Esophagus squamous epithelium (tissue), 5 donors: ENCODE data around the gene RPP21. TPM values are rescaled to one million over a fixed set of nuclear protein-coding genes. Genes with fewer than 3 reads are reported as not detected.

Experiments
- DNase-seq: peaks from one replicate; lab custom pipeline; 2025; lab: John Stamatoyannopoulos, UW
- H3K27ac ChIP-seq, 4 donors: fragments of 200-600 bp; sonication (generic); one replicate each; pipeline ENCODE4 v1.5.1; 2016 to 2019; ENCODE audit warnings: mild to moderate bottlenecking in 1 of 4
- H3K27me3 ChIP-seq, 4 donors: fragments of 200-600 bp; sonication (generic); 1 replicate in 3 of 4; 2 replicates in 1 of 4; pipeline versions ENCODE4 v1.5.1 to v1.6.0; 2017 to 2021; ENCODE audit warnings: antibody characterized with exemption in 1 of 4
- H3K36me3 ChIP-seq, 3 donors: fragments of 200-600 bp; sonication (generic); one replicate each; pipeline ENCODE4 v1.5.1; 2016 to 2019
- H3K4me1 ChIP-seq, 3 donors: fragments of 200-600 bp; sonication (generic); one replicate each; pipeline ENCODE4 v1.5.1; 2017 to 2019
- H3K4me3 ChIP-seq, 4 donors: fragments of 200-600 bp; sonication (generic); 1 replicate in 3 of 4; 2 replicates in 1 of 4; pipeline ENCODE4 v1.5.1; 2016 to 2019; ENCODE audit warnings: mild to moderate bottlenecking in 2 of 4, moderate library complexity in 1 of 4
- H3K9me3 ChIP-seq, 3 donors: fragments of 200-600 bp; sonication (generic); one replicate each; pipeline ENCODE4 v1.5.1; 2016 to 2019
- POLR2A ChIP-seq, 4 donors: fragments of 450-650 bp; IDR thresholded peaks; one replicate each; pipeline ENCODE4 v1.6.1; 2017; ENCODE audit warnings: antibody characterized with exemption in 4 of 4, mild to moderate bottlenecking in 4 of 4, moderate library complexity in 3 of 4
- WGBS, 2 donors: methylation state at CpG; one replicate each; pipeline ENCODE4 v1.1.5; 2018; 5-methylcytosine and 5-hydroxymethylcytosine counted together
- intact Hi-C: fragments of 100-400 bp; cut with DNase I; formaldehyde crosslinking; loops from one replicate; pipeline ENCODE4 v1.15.0; 2022
- total RNA-seq, 4 donors: library from RNA; depleted of rRNA; stranded (reverse); fragments of >200 nt; gene quantifications; one replicate each; pipeline ENCODE4 v1.1.0, GENCODE V29; 2016
- TF ChIP-seq, protein P1 (sequence below), 6 experiments: fragments of 450-650 bp in 4 of 6; fragments of 200-600 bp in 2 of 6; sonication (generic) in 2 of 6; IDR thresholded peaks; one replicate each; pipeline ENCODE4 v1.5.1; 2016 to 2019; ENCODE audit warnings: antibody characterized with exemption in 6 of 6, mild to moderate bottlenecking in 4 of 6, moderate library complexity in 4 of 6
- donor health status: DM: yes; HTN: yes; CAD: no.

Gene RPP21
- total RNA-seq, 4 donors from 2014 or later = 60.2 to 101 (median 81.7) TPM

DNA sequence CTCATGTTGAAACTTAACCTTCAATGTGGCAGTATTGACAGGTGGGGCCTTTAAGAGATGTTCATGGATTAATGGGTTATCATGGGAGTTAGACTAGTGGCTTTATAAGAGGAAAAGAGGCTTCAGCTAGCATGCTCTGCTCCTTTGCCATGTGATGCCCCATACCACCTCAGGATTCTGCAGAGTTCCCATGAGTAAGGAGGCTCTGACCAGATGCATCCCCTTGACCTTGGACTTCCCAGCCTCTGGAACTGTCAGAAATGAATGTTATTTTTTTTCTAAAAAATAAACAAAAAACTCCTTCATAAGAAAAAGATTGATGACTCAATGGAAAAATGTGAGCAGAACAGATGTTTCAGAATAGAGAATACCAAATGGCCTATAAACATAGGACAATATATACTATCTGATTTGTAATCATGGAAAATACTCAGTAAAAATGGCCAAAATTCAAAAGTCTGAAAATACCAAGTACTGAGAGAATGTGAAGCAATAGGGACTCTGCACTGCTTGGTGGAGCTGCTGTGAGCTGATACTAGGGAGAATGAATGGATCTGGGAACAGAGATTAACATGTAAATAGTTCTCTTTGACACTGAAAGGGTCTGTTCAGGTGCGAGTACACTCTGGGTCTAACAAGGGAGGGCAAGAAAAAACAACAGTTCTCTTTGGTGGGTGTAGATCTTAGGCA, 25.7 kb upstream of the RPP21 start:
- TF ChIP-seq, protein P1, sequence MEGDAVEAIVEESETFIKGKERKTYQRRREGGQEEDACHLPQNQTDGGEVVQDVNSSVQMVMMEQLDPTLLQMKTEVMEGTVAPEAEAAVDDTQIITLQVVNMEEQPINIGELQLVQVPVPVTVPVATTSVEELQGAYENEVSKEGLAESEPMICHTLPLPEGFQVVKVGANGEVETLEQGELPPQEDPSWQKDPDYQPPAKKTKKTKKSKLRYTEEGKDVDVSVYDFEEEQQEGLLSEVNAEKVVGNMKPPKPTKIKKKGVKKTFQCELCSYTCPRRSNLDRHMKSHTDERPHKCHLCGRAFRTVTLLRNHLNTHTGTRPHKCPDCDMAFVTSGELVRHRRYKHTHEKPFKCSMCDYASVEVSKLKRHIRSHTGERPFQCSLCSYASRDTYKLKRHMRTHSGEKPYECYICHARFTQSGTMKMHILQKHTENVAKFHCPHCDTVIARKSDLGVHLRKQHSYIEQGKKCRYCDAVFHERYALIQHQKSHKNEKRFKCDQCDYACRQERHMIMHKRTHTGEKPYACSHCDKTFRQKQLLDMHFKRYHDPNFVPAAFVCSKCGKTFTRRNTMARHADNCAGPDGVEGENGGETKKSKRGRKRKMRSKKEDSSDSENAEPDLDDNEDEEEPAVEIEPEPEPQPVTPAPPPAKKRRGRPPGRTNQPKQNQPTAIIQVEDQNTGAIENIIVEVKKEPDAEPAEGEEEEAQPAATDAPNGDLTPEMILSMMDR (IDR thresholded peaks at IDR 0.05) = no peak
- TF ChIP-seq POLR2A (IDR thresholded peaks at IDR 0.05) = no peak
- Histone ChIP-seq H3K9me3 (no peaks in the 10 kb centered on the region), H3K4me1 (peaks cover 0 to 35% (median 7%) of the 10 kb centered on the region in 3 donors), H3K36me3 (peaks cover 0 to 21% (median 0%) of the 10 kb centered on the region in 3 donors), H3K27ac (no peak overlapping the region), H3K4me3 (no peak overlapping the region), H3K27me3 (no peaks in the 10 kb centered on the region)
- no peak for DNase-seq
- 89 to 100% methylated on average over 1 of the region's 1 CpG for WGBS, 2 donors
- intact Hi-C loops = no loop called here

- no peaks in the 10 kb centered on the region for H3K27me3 ChIP-seq
- peaks cover 10 to 50% (median 19%) of the 10 kb centered on the region in 3 donors for H3K4me1 ChIP-seq
These were observed 23.1 kb upstream of the RPP21 start for GRCh38 chr6:30321692-30322388.

GRCh38 chr6:30322527-30323501, 22.1 kb upstream of the RPP21 start:
- Histone ChIP-seq H3K27ac (no peak overlapping the region), H3K27me3 (no peaks in the 10 kb centered on the region), H3K36me3 (no peaks in the 10 kb centered on the region), H3K4me1 (peaks cover 16 to 56% (median 22%) of the 10 kb centered on the region in 3 donors), H3K9me3 (no peaks in the 10 kb centered on the region), H3K4me3 (no peak overlapping the region)
- no peak for DNase-seq
- intact Hi-C loops = no loop called here
- 69 to 74% methylated on average over 19 to 20 of the region's 20 CpGs for WGBS, 2 donors
- TF ChIP-seq POLR2A (IDR thresholded peaks at IDR 0.05) = no peak
- TF ChIP-seq, protein P1 (IDR thresholded peaks at IDR 0.05) = no peak

More at GRCh38 chr6:30321692-30322388, 23.1 kb upstream of the RPP21 start:
- no peaks in the 10 kb centered on the region for H3K36me3 ChIP-seq
- TF ChIP-seq, protein P1 (IDR thresholded peaks at IDR 0.05) = no peak
- TF ChIP-seq POLR2A (IDR thresholded peaks at IDR 0.05) = no peak
- no peak for DNase-seq
- H3K9me3 ChIP-seq = no peaks in the 10 kb centered on the region
- intact Hi-C loops = no loop called here
- no peak overlapping the region for H3K27ac ChIP-seq
- WGBS, 2 donors = 84 to 89% methylated on average over 6 of the region's 6 CpGs
- no peak overlapping the region for H3K4me3 ChIP-seq

- H3K36me3 ChIP-seq = no peaks in the 10 kb centered on the region
- no peak overlapping the region for H3K27ac ChIP-seq
- H3K9me3 ChIP-seq = no peaks in the 10 kb centered on the region
- peaks cover 16 to 62% (median 24%) of the 10 kb centered on the region in 3 donors for H3K4me1 ChIP-seq
- no peak for DNase-seq
- TF ChIP-seq, protein P1 (IDR thresholded peaks at IDR 0.05) = no peak
- TF ChIP-seq POLR2A (IDR thresholded peaks at IDR 0.05) = no peak
- WGBS, 2 donors = 88 to 96% methylated on average over 1 of the region's 1 CpG
- no peaks in the 10 kb centered on the region for H3K27me3 ChIP-seq
- intact Hi-C loops = no loop called here
- H3K4me3 ChIP-seq = no peak overlapping the region
These were observed 21.1 kb upstream of the RPP21 start for GRCh38 chr6:30323806-30324205.
